ENCODE measurements around the gene ZNF879. TPM values are rescaled to one million over a fixed set of nuclear protein-coding genes. Genes with fewer than 3 reads are reported as not detected.

The ZNF879 gene
- total RNA-seq: 5.5 and 6.4 TPM in 2 replicates

DNA sequence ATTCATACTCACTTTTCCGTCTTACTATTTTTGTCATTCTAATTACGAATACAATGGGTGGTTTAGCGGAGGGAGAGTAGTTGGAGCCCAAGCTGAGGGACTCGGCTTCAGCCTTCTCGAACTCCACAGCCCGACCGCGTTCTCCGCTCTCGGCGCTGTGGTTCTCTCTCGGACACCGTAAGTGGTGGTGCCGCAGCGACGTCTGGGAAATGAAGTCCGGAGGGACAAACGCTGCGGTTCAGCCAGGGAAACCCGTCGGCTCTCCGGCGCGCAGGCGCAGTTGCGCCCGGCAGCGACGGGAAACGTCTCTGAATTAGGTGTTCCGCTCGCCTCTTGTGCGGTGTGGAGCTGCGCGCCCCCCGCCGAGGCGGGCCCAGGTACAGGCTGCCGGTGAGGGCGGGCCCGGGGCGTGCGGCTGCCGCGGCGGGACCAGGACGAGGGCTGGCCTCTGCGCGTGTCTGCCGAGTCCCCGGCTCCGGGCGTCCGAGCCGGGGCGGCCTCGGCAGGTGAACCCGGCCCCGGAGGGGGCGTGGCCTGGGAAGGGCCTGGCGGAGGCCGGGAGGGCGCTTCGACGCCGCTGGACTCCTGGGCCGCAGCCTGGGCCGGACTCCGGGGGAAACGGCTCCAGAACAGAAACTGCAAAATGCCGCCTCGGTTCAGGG, at the start of gene ZNF879:
Gene ZNF879, plus strand, starts transcription at position 277 of the 662 bp plus-strand sequence. CDS start 1,201 bp downstream, outside the sequence.

DNA sequence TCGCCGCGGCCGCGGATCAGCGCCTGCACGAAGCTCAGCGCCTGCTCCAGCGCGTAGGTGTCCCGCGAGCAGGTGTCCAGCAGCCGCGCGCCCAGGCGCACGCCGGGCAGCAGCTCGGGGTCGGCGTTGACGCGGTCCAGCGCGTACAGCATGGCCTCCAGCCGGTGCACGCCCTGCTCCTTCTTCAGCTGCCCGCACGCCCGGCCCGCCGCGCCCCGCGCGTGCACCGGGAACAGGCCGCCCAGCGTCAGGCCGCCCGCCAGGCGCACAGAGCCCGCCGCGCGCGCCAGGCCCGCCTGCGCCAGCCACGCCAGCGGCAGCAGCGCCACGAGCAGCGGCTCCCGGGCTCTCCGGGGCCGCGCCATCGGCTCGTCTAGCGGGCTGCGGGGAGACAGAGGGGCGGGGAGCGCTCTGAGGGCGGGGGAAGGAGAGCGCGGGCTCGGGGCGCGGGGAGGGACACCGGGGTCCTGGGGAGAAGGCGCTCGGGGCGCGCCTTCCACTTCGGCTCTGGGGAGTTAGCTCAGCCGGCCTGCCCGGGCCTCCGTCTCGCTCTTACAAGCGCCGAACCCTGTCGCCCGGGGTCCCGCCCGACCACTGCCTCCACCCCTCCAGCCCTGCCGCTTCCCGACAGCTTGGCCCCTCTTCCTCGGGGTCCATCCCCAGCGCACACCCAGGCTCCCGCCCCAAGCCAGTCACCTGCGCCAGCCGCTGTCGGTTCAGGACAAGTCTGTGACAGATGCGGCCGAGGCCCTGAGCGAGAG, 28.8 kb upstream of the ZNF879 start, which contains the start of gene GRM6:
Gene GRM6, minus strand, starts transcription at position 741 of the 761 bp plus-strand sequence. Its CDS starts 376 bp downstream, at position 365.

DNA sequence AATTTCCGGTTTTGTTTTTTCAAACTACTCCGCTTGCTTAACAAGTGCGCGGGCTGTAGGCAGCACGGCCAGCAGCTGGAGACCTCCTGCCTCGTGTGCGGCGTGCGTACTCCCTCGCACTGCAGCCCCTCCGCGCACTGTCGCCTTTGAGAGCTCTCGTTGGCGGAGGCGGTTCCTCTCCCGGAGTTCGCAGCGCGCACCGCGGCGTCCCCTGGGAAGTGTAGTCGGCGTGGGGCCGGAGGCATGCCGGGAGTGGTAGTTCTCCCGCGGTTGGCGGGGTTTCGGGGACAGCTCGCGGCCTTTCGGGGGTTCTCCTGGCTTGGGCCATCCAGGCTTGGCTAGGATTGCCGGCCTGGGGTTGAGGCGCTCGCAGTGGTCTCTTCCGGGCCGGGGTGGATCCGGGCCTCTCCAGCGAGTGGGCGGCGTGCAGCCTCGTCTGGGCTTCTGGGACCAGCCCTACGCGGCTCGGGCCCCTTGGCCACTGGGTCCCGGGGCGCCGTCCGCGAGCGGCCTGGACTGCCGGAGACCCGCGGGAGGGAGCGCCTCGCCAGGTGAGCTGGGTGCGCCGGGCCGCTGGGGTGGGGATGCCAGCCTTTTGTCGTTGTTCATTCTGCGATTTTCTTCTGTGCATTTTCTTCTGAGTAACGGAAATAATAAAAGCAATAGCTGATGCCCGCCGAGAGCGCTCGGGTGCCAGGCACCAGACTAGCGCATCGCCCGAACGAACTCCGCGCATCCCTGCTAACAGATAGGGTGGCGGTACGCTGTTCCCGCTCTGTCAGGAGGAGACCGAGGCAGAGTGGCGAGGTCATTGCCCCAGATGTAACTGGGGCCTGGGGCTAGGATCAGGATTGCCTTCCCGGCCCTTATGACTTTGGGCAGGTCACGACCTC, 36.8 kb downstream of the ZNF879 start, which contains the start of gene ZNF354C:
Gene ZNF354C, plus strand, starts transcription at position 258 of the 893 bp plus-strand sequence. CDS start 1,696 bp downstream, outside the sequence.

Other genes with a start within 250 kb of the ZNF879 start
- gene ZNF354B, start 163.9 kb upstream of the ZNF879 start, total RNA-seq: 6.2 and 11.0 TPM in 2 replicates
- 1.0 and 1.7 TPM in 2 replicates for gene ZFP2, start 127.9 kb upstream of the ZNF879 start, total RNA-seq
- gene ZNF454, start 82.6 kb upstream of the ZNF879 start, total RNA-seq: 1.4 and 4.8 TPM in 2 replicates
- not detected in 2 replicates for gene GRM6, start 28.5 kb upstream of the ZNF879 start, total RNA-seq
- gene ZNF354C, start 36.6 kb downstream of the ZNF879 start, total RNA-seq: 3.4 and 7.8 TPM in 2 replicates